Skeletal muscle satellite cell (primary cell): ENCODE data around the gene ICE1.
A peak's percentile ranks its signal among the peaks of the same experiment; 100 is the strongest.

ENCODE experiments used
- H3K27me3 ChIP-seq: 2 replicates; pipeline ENCODE4 v1.7.0; 2013; ENCODE audit warnings: low read length; ENCODE audit not compliant: control insufficient read depth, insufficient read depth
- H3K36me3 ChIP-seq: 2 replicates; pipeline ENCODE4 v1.7.0; 2013; ENCODE audit warnings: mild to moderate bottlenecking, control low read depth, low read length; ENCODE audit not compliant: insufficient read depth
- H3K4me1 ChIP-seq: 2 replicates; pipeline ENCODE4 v1.7.0; 2013; ENCODE audit warnings: low read length; ENCODE audit not compliant: control insufficient read depth, insufficient read depth
- H3K4me2 ChIP-seq: 2 replicates; pipeline ENCODE4 v1.7.0; 2013; ENCODE audit warnings: mild to moderate bottlenecking, low read length
- H3K4me3 ChIP-seq: 2 replicates; pipeline ENCODE4 v1.7.0; 2013; ENCODE audit warnings: low read length
- H3K9ac ChIP-seq: 2 replicates; pipeline ENCODE4 v1.7.0; 2013; ENCODE audit warnings: mild to moderate bottlenecking, low read depth, low read length, moderate library complexity
- H3K9me3 ChIP-seq: replicated peaks from 2 replicates; pipeline ENCODE4 v1.7.0; 2013; ENCODE audit warnings: mild to moderate bottlenecking, control low read depth, low read length

Gene ICE1

DNA sequence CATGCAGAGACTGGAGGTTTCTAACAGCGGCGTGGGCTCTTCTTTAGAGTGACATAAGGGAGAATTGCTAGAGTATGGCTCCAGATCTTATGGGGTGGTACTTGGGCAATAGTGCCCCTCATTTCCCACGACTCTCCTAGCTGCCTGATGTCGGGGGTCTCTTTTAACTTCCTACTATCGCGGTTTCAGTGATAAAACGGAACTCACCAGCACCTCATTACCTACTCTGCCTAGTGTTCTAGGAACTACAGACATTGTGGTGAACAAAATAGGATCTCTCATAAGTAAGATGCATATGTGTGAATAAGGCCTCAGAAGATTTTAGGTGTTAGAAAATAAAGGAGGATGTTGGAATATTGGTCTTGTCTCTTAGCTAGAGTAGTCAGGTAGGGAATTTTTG, 1.1 kb downstream of the ICE1 start:
- Histone ChIP-seq H3K4me3 (peak overlapping the region; percentile 77), H3K9ac (peak overlapping the region; percentile 85), H3K9me3 (no peaks in the 10 kb centered on the region), H3K4me2 (peak overlapping the region; percentile 94), H3K4me1 (peaks cover 43% of the 10 kb centered on the region), H3K36me3 (no peaks in the 10 kb centered on the region), H3K27me3 (no peaks in the 10 kb centered on the region)

- no peaks in the 10 kb centered on the region for H3K27me3 ChIP-seq
- H3K4me1 ChIP-seq = peaks cover 33% of the 10 kb centered on the region
- H3K9me3 ChIP-seq = no peaks in the 10 kb centered on the region
- H3K4me3 ChIP-seq = peak overlapping the region; percentile 21
- peak overlapping the region; percentile 94 for H3K4me2 ChIP-seq
- no peak overlapping the region for H3K9ac ChIP-seq
- H3K36me3 ChIP-seq = no peaks in the 10 kb centered on the region
Measured at GRCh38 chr5:5424736-5425135, 2.3 kb downstream of the ICE1 start.

GRCh38 chr5:5430136-5430535, 7.7 kb downstream of the ICE1 start:
- Histone ChIP-seq H3K27me3 (no peaks in the 10 kb centered on the region), H3K4me2 (no peak overlapping the region), H3K9me3 (no peaks in the 10 kb centered on the region), H3K9ac (no peak overlapping the region), H3K36me3 (no peaks in the 10 kb centered on the region), H3K4me1 (peaks cover 26% of the 10 kb centered on the region), H3K4me3 (no peak overlapping the region)

DNA sequence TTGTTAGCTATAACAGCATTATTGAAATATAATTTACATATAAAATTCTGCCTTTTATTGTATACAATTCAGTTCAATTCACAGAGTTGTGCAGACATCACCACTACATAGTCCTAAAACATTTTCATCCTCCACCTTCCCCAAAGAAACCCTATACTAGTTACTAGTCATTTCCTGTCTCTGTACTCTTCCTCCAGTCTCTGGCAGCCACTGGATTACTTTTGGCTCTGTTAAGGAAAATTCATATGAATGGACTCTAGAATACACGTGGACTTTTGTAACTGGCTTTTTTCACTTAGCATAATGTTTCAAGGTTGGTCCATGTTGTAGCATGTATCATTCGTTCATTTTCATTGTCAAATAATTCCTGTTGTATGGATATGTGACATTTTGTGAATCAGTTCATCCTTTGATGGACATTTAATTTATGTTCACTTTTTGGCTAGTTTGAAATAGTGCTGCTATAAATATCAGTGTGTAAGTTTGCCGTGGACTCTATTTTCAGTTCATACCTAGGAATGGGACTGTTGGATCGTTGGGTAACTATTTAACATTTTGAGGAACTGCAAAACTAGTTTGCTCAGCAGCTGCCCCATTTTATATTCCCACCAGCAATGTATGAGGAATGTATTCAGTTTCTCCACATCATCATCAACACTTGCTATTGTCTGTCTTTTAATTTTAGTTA, 9.7 kb downstream of the ICE1 start:
- Histone ChIP-seq H3K27me3 (no peaks in the 10 kb centered on the region), H3K4me2 (peak overlapping the region; percentile 30), H3K9me3 (no peaks in the 10 kb centered on the region), H3K36me3 (no peaks in the 10 kb centered on the region), H3K4me1 (peaks cover 26% of the 10 kb centered on the region), H3K4me3 (no peak overlapping the region), H3K9ac (no peak overlapping the region)

DNA sequence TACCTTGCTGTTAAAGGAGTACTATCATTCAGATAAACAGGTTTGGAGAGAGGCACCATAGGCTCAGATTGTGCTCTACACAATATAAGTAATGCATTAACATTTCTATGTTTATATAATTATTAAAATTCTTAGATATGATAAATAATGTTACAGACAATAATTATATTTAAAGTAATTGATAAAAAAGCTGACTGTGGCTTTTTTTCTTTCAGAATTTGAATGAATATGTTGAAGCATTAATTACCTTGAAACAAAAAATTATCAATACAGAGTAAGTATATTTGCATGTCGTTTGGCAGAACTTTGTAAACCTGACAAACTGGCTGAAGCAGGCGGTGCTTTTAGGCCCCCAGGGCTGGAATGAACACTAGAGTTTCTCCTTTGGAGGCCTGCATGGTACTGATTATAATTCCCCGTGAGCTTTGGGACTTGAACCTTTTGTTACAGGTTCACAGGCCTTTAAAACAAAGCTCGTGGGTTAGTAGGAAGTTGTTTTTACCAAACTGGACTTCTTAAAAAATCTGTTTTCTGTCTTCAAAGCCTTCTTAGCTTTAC, 13.8 kb downstream of the ICE1 start:
- Histone ChIP-seq H3K4me2 (no peak overlapping the region), H3K4me1 (peaks cover 16% of the 10 kb centered on the region), H3K27me3 (no peaks in the 10 kb centered on the region), H3K9me3 (no peaks in the 10 kb centered on the region), H3K9ac (no peak overlapping the region), H3K36me3 (peaks cover 22% of the 10 kb centered on the region), H3K4me3 (no peak overlapping the region)

DNA sequence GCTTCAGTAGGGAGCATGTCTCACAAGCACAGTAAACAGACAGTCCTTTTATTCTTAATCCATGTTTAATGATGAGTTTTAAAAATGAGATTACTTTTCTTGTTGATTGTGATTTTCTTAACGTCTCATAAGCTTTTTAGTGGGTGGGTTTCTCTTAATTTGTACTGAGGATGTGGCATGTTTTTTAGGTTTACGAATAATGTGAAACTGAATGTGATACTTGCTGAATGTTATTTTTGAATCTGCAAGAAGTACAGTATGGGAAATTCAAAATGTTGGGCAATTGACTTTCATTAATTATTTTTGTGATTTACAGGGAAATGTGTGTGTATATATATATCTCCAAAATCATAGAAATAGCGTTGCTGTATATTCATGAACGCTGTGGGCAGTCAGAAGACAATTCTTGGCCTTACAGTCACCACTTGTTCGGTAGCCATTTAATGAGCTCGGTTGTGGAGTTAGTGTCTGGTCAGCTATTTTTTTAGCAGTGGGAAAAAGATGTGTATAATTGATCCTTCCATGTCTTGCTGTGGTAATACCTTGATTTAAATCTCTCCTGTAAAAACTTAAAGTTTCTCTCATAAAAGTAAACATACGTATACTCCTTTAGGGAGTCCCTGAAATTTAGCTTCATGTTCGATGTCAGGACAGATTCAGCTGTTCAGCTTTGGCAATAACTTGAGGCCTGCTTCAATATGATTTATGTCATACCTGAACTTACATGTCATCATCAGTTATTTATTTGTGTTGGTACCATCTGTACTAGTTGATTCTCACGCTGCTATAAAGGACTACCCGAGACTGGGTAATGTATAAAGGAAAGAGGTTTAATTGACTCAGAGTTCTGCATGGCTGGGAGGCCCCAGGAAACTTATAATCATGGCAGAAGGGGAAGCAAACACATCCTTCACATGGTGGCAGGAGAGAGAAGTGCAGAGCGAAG, 15.0 kb downstream of the ICE1 start:
- H3K4me1 ChIP-seq = peaks cover 4% of the 10 kb centered on the region
- H3K9me3 ChIP-seq = no peaks in the 10 kb centered on the region
- no peak overlapping the region for H3K9ac ChIP-seq
- peaks cover 25% of the 10 kb centered on the region for H3K36me3 ChIP-seq
- no peak overlapping the region for H3K4me2 ChIP-seq
- no peaks in the 10 kb centered on the region for H3K27me3 ChIP-seq
- no peak overlapping the region for H3K4me3 ChIP-seq

DNA sequence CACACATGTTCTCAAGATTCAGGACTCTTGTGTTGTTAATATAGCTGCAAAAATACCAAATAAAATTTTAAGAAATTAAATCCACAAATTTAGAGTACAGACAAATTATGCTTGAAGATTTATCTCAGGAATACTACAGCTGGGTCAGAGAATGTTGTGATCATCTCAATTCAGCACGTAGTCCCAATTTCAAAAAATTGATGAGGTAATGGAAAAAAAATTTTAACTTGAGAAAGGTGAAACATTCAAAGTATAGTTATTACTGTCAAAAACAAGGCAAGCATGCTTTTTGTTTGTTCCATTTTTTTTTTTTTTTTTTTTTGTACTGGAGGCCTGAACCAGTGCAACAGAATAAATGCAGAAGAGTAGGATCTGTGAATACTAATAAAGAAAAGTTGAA, 29.4 kb downstream of the ICE1 start:
- H3K9me3 ChIP-seq = no peaks in the 10 kb centered on the region
- peaks cover 78% of the 10 kb centered on the region for H3K36me3 ChIP-seq

GRCh38 chr5:5453131-5453530, 30.7 kb downstream of the ICE1 start:
- no peak overlapping the region for H3K9ac ChIP-seq
- H3K4me2 ChIP-seq = no peak overlapping the region
- no peak overlapping the region for H3K4me3 ChIP-seq
- no peaks in the 10 kb centered on the region for H3K27me3 ChIP-seq
- no peaks in the 10 kb centered on the region for H3K4me1 ChIP-seq
- peaks cover 80% of the 10 kb centered on the region for H3K36me3 ChIP-seq
- H3K9me3 ChIP-seq = no peaks in the 10 kb centered on the region

More for the DNA sequence above, 29.4 kb downstream of the ICE1 start:
- Histone ChIP-seq H3K27me3 (no peaks in the 10 kb centered on the region), H3K9ac (no peak overlapping the region), H3K4me1 (no peaks in the 10 kb centered on the region), H3K4me3 (no peak overlapping the region), H3K4me2 (no peak overlapping the region)

DNA sequence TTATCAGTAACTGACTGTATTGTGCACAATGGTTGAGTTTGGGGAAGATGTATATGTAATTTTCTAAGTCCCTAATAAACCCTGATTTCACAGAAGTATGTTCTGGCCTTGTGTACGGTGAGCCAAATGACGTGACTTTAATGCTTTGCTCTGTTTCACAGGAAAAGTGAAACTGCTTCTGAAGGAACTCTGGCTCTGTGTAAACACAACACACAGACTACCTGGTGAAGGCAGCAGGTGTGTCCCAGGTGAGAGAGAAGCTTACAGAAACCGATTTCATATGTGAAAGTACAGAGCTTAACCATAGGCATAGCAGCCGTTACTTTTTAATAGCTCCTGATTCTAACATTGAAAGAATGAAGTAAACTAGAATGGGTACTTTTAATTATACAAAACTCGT, 31.9 kb downstream of the ICE1 start:
- H3K36me3 ChIP-seq = peaks cover 79% of the 10 kb centered on the region
- H3K9ac ChIP-seq = no peak overlapping the region

GRCh38 chr5:5456858-5457257, 34.4 kb downstream of the ICE1 start:
- Histone ChIP-seq H3K4me3 (no peak overlapping the region), H3K36me3 (peaks cover 81% of the 10 kb centered on the region), H3K9me3 (no peaks in the 10 kb centered on the region), H3K4me2 (no peak overlapping the region), H3K9ac (no peak overlapping the region), H3K4me1 (no peaks in the 10 kb centered on the region), H3K27me3 (no peaks in the 10 kb centered on the region)

More for the DNA sequence above, 31.9 kb downstream of the ICE1 start:
- H3K9me3 ChIP-seq = no peaks in the 10 kb centered on the region
- no peaks in the 10 kb centered on the region for H3K27me3 ChIP-seq
- no peak overlapping the region for H3K4me2 ChIP-seq
- no peaks in the 10 kb centered on the region for H3K4me1 ChIP-seq
- no peak overlapping the region for H3K4me3 ChIP-seq

- Histone ChIP-seq H3K4me2 (no peak overlapping the region), H3K9me3 (no peaks in the 10 kb centered on the region), H3K4me1 (no peaks in the 10 kb centered on the region), H3K4me3 (no peak overlapping the region), H3K36me3 (peaks cover 88% of the 10 kb centered on the region), H3K27me3 (no peaks in the 10 kb centered on the region), H3K9ac (no peak overlapping the region)
Measured at GRCh38 chr5:5460311-5460710, 37.8 kb downstream of the ICE1 start.
